ENCODE results near the gene SLC6A11. TPM values are rescaled to one million over a fixed set of nuclear protein-coding genes. Genes with fewer than 3 reads are reported as not detected.

Gene SLC6A11
- total and polyA plus RNA-seq, 12 donors = 0.05 TPM; not detected in 11

DNA sequence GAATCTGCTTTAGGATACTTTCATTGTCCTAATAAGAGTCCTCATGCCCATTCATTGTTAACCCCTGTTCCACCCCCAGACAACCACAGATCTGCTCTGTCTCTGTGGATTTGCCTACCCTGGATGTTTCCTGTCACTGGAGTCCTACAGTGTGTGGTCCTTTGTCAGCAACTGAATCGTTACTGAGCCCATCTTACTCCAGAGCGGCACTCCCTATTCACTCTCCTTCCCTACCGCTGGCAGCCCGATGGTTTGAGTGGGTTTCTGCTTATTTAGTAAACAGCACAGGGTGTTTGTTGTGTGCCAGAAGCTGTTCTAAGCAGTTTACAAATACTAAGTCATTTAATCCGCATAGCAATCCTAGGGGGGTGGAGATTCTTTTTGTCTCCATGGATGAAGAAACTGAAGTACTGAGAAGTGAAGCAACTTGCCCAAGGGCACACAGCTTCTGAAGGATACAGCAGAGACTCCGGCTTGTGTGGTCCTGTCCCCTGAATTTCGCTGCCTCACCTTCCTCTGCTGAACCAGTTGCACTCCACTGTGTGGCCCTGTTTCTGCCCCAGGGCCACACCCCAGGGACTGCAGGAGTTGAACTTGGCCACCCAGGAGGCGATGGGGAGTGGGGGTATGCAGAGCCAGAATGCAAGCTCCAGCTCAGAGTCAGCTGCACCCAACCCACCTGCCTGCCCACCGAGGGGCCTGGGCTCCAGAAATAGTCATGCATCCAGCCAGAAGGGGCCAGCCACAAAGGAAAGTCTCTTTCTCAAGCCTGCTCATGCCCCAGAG is 120.0 kb downstream of the SLC6A11 start:
- DNase-seq = no peak
- Histone ChIP-seq H3K4me3 (no peak overlapping the region), H3K4me1 (peaks cover 0 to 3% (median 0%) of the 10 kb centered on the region in 9 donors), H3K36me3 (no peaks in the 10 kb centered on the region), H3K27me3 (peaks cover 0 to 34% (median 7%) of the 10 kb centered on the region in 7 donors), H3K27ac (no peak overlapping the region), H3K9me3 (no peaks in the 10 kb centered on the region)
- intact Hi-C loops (cut with DNase I) = no loop called here
- WGBS, 2 donors = 73 to 74% methylated on average over 9 of the region's 9 CpGs
- ATAC-seq = no peak
- TF ChIP-seq, protein P1, sequence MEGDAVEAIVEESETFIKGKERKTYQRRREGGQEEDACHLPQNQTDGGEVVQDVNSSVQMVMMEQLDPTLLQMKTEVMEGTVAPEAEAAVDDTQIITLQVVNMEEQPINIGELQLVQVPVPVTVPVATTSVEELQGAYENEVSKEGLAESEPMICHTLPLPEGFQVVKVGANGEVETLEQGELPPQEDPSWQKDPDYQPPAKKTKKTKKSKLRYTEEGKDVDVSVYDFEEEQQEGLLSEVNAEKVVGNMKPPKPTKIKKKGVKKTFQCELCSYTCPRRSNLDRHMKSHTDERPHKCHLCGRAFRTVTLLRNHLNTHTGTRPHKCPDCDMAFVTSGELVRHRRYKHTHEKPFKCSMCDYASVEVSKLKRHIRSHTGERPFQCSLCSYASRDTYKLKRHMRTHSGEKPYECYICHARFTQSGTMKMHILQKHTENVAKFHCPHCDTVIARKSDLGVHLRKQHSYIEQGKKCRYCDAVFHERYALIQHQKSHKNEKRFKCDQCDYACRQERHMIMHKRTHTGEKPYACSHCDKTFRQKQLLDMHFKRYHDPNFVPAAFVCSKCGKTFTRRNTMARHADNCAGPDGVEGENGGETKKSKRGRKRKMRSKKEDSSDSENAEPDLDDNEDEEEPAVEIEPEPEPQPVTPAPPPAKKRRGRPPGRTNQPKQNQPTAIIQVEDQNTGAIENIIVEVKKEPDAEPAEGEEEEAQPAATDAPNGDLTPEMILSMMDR (IDR thresholded peaks at IDR 0.05) = no peak

- intact Hi-C loops (cut with DNase I) = no loop called here
- Histone ChIP-seq H3K27ac (no peak overlapping the region), H3K4me1 (peaks cover 0 to 3% (median 0%) of the 10 kb centered on the region in 9 donors), H3K36me3 (no peaks in the 10 kb centered on the region), H3K27me3 (peaks cover 0 to 33% (median 7%) of the 10 kb centered on the region in 7 donors), H3K4me3 (no peak overlapping the region), H3K9me3 (no peaks in the 10 kb centered on the region)
- TF ChIP-seq, protein P1 (IDR thresholded peaks at IDR 0.05) = no peak
- ATAC-seq (no peak), DNase-seq (no peak)
- WGBS, 2 donors = 72 to 75% methylated on average over 7 of the region's 7 CpGs
These were observed 120.7 kb downstream of the SLC6A11 start for GRCh38 chr3:10936686-10937085.

- ATAC-seq (no peak), DNase-seq (no peak)
- 85 to 86% methylated on average over 12 of the region's 12 CpGs for WGBS, 2 donors
- no peaks in the 10 kb centered on the region for H3K36me3 ChIP-seq
- TF ChIP-seq, protein P1 (IDR thresholded peaks at IDR 0.05) = no peak
- no peak overlapping the region for H3K27ac ChIP-seq
- H3K4me1 ChIP-seq = peaks cover 0 to 3% (median 0%) of the 10 kb centered on the region in 9 donors
- no peak overlapping the region for H3K4me3 ChIP-seq
- intact Hi-C loops (cut with DNase I) = no loop called here
- peaks cover 0 to 3% (median 0%) of the 10 kb centered on the region in 11 donors for H3K9me3 ChIP-seq
- peaks cover 0 to 29% (median 7%) of the 10 kb centered on the region in 7 donors for H3K27me3 ChIP-seq
These were observed 121.3 kb downstream of the SLC6A11 start for GRCh38 chr3:10937141-10937825.

- TF ChIP-seq, protein P1 (IDR thresholded peaks at IDR 0.05) = no peak
- no peaks in the 10 kb centered on the region for H3K4me1 ChIP-seq
- 80 to 81% methylated on average over 4 of the region's 4 CpGs for WGBS, 2 donors
- H3K27me3 ChIP-seq = peaks cover 0 to 33% (median 7%) of the 10 kb centered on the region in 7 donors
- no peak overlapping the region for H3K27ac ChIP-seq
- peaks cover 0 to 5% (median 0%) of the 10 kb centered on the region in 11 donors for H3K9me3 ChIP-seq
- intact Hi-C loops (cut with DNase I) = no loop called here
- ATAC-seq (no peak), DNase-seq (no peak)
- no peaks in the 10 kb centered on the region for H3K36me3 ChIP-seq
- H3K4me3 ChIP-seq = no peak overlapping the region
These were observed 123.5 kb downstream of the SLC6A11 start for GRCh38 chr3:10939556-10939955.
